Measurements from ENCODE around the gene KBTBD8. TPM values are rescaled to one million over a fixed set of nuclear protein-coding genes. Genes with fewer than 3 reads are reported as not detected.

Gene KBTBD8
- total and polyA plus RNA-seq, 7 donors: 0.55 to 4.0 (median 1.4) TPM

GRCh38 chr3:67059443-67059842 lies 61.3 kb downstream of the KBTBD8 start:
- DNase-seq: no peak
- intact Hi-C loops (cut with DNase I): no loop called here
- Histone ChIP-seq H3K27me3 (no peaks in the 10 kb centered on the region), H3K27ac (no peak overlapping the region), H3K9me3 (no peaks in the 10 kb centered on the region), H3K4me1 (no peaks in the 10 kb centered on the region), H3K36me3 (no peaks in the 10 kb centered on the region), H3K4me3 (no peak overlapping the region)
- TF ChIP-seq POLR2AphosphoS5 (IDR thresholded peaks at IDR 0.05) (no peak), POLR2A (IDR thresholded peaks at IDR 0.05) (no peak), EP300 (IDR thresholded peaks at IDR 0.05) (no peak), CTCF (IDR thresholded peaks at IDR 0.05) (no peak)
- 85 to 93% methylated on average over 2 of the region's 2 CpGs for WGBS, 2 donors

All from sigmoid colon (tissue), 7 donors.